HG03558 (cell line): ENCODE data around the gene GSTP1.
"Not testable (repeated sequence)": the region's sequence is repeated elsewhere in the genome, so short reads cannot be mapped to it uniquely, and the experiment has no call there.

Experiments used
- ATAC-seq: cut with Tn5 transposase; IDR thresholded peaks from one replicate; pipeline ENCODE4 v1.9.1; 2021; ENCODE audit warnings: moderate number of reproducible peaks; ENCODE audit not compliant: unreplicated experiment; ENCODE audit errors: extremely low read depth

Gene GSTP1

GRCh38 chr11:67562963-67563704 lies 20.5 kb upstream of the GSTP1 start:
- ATAC-seq, result no peak

- not testable (repeated sequence) for ATAC-seq
Measured at GRCh38 chr11:67563705-67564114, 19.9 kb upstream of the GSTP1 start.

DNA sequence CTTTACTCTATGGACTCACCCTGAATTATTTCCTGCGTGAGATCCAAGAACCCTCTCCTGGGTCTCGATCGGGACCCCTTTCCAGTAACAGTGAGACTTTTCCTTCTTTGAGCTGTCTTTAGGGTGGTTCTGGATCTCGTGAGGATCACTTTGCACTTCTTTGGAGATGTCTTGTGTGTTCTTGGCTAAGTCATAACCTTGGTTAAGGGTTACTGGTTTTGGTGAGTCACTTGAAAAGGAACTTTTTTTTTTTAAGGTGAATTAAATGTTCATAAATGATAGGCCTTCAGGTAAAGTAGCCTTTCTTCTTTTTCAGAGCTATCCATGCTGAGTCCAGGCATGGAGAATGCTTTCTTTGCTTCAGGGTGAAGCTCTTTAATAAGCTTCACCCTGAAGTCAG lies 19.4 kb upstream of the GSTP1 start:
- ATAC-seq, result no peak

DNA sequence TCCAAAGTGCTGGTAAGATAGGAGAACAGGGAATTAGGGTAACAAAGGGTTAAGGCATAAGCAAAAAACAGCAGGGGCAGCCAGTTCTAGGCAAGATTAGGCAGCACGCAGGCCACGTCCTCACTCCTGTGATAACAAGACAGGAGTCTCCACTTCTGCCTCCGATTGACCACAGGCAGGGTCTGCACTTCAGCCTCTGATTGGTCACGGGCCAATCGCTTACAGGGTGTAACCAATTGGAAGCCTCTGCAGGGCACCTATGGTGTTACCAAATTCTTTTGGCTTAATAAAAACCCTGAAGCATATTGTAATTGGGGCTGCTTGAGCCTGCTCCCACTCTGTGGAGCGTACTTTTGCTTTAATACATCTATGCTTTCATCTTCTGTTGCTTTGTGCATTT lies 12.2 kb upstream of the GSTP1 start:
- ATAC-seq, result no peak

- no peak for ATAC-seq
Measured at GRCh38 chr11:67572305-67572704, 11.3 kb upstream of the GSTP1 start.

DNA sequence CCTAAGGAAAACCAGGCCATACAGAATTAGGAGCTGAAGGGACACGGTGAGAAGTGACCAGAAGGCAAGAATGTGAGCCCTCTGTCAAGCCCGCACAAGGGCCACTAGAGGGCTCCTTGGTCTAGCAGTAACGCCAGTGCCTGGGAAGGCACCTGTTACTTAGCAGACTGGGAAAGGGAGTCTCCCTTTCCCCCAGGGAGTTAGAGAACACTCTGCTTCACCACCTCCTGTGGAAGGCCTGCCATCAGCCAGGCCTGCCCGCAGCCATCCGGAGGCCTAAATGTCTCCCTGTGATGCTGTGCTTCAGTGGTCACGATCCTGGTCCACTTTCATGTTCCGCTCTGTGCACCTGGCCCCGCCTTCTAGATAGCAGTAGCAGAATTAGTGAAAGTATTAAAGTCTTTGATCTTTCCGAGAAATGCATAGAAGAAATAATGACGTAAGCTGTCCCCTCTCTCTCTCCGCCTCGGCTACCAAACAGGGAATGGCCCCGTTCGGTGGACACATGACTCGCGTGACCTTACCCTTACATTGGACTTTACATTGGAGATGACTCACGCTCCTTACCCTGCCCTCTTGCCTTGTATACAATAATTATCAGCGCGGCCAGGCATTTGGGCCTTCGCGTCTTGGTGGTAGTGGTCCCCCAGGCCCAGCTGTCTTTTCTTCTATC lies 10.7 kb upstream of the GSTP1 start:
- ATAC-seq, result no peak

- ATAC-seq, result no peak
Measured at GRCh38 chr11:67574938-67575337, 8.7 kb upstream of the GSTP1 start.

- no peak for ATAC-seq
Measured at GRCh38 chr11:67576735-67577475, 6.7 kb upstream of the GSTP1 start.

DNA sequence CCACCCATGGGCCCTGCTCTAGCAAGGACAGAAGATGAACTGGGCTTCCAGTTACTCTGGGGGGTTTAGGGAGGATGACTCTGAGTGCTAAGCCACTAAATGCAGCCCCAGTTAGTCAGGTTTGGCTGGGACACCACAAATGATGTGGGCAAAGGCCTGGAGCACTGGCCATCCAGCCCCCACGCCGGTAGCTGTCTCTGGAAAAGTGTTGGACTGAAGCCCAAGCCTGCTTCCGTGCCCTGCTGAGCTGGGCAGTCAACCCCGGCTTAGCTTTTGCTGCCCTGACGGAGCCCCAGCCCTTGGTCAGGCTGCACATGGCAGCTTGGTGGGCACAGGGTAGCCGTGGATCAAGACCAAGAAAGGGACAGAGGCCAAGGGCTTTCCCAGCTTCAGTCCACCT lies 5.7 kb upstream of the GSTP1 start:
- no peak for ATAC-seq

GRCh38 chr11:67581469-67581868 lies 2.1 kb upstream of the GSTP1 start:
- no peak for ATAC-seq

GRCh38 chr11:67582011-67582410 lies 1.6 kb upstream of the GSTP1 start:
- ATAC-seq, result no peak

DNA sequence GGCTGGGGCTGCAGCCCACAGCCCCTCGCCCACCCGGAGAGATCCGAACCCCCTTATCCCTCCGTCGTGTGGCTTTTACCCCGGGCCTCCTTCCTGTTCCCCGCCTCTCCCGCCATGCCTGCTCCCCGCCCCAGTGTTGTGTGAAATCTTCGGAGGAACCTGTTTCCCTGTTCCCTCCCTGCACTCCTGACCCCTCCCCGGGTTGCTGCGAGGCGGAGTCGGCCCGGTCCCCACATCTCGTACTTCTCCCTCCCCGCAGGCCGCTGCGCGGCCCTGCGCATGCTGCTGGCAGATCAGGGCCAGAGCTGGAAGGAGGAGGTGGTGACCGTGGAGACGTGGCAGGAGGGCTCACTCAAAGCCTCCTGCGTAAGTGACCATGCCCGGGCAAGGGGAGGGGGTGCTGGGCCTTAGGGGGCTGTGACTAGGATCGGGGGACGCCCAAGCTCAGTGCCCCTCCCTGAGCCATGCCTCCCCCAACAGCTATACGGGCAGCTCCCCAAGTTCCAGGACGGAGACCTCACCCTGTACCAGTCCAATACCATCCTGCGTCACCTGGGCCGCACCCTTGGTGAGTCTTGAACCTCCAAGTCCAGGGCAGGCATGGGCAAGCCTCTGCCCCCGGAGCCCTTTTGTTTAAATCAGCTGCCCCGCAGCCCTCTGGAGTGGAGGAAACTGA lies 731 bp downstream of the GSTP1 start:
- ATAC-seq, result no peak

- no peak for ATAC-seq
Measured at GRCh38 chr11:67584881-67585873, 1.6 kb downstream of the GSTP1 start.

DNA sequence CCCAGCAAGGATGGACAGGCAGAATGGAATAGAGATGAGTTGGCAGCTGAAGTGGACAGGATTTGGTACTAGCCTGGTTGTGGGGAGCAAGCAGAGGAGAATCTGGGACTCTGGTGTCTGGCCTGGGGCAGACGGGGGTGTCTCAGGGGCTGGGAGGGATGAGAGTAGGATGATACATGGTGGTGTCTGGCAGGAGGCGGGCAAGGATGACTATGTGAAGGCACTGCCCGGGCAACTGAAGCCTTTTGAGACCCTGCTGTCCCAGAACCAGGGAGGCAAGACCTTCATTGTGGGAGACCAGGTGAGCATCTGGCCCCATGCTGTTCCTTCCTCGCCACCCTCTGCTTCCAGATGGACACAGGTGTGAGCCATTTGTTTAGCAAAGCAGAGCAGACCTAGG lies 2.3 kb downstream of the GSTP1 start:
- ATAC-seq, result no peak

DNA sequence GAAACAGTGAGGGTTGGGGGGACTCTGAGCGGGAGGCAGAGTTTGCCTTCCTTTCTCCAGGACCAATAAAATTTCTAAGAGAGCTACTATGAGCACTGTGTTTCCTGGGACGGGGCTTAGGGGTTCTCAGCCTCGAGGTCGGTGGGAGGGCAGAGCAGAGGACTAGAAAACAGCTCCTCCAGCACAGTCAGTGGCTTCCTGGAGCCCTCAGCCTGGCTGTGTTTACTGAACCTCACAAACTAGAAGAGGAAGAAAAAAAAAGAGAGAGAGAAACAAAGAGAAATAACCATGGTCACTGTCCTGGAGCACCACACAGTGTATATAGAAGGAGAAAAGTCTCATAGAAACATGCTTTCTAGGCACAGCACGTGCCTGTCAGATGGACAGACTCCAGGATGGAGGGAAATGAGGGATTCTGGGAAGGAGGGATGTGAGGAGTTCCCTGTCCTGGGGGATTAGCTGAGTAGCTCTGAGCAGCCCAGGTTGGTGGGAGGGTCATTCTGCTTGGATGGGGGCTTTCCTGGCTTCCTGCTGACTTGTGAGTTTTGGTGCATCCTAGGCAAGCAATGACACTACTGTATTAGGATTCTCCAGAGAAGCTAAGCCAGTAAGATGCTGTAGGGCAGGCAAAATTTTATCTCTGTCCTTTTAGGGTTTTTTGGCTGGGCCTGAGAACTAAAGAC lies 3.1 kb downstream of the GSTP1 start:
- ATAC-seq, result no peak

- ATAC-seq, result no peak
Measured at GRCh38 chr11:67588136-67588503, 4.5 kb downstream of the GSTP1 start.

DNA sequence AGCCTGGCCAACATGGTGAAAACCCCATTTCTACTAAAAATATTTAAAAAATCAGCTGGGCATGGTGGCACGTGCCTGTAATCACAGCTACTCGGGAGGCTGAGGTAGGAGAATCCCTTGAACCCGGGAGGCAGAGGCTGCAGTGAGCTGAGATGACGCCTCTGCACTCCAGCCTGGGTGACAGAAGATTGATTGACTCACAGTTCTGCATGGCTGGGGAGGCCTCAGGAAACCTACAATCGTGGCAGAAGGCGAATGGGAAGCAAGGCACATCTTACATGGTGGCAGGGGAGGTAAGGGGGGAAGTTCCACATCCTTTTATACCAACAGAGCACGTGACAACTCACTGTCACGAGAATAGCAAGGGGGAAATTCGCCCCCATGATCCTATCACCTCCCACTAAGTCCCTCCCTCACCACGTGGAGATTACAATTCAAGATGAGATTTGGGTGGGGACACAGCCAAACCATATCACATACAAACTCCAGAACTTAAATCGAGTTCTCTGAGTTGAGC lies 5.3 kb downstream of the GSTP1 start:
- not testable (repeated sequence) for ATAC-seq

DNA sequence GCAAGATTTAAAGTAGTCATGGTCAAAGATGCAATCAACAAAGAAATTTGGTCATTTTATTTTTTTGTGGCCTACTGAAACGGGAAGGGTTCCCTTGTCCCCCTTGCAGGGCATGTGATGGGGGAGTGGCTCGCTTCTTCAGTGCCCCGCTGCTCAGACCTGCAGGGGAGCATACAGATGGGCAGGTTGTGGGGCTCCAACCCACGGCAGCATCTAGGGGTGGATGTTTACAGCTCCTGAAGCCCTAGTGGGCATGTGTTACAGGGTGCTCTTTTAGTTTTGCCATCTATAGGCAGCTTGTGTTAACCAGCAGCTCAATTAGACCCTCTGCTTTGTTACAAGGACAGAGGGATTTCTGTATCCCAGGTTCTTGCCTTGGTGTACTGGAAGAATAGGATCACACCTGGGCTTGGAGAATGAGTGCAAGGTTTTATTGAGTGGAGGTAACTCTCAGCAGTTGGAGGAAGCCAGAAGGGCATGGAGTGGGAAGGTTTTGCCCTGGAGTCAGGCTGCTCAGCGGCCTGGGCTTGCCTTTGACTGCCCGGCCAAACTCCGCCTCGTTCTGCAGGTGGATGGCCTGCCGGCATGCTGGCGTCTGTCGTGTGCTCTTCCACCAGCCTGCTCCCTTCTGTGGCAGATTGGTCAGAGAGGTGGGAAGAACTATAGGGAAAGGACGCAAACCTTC lies 9.4 kb downstream of the GSTP1 start:
- no peak for ATAC-seq
